GM12891 (cell line): Measurements from ENCODE around the gene MYBPC2.

Source experiments
- PAX5 ChIP-seq: IDR thresholded peaks from 2 replicates; pipeline ENCODE4 v1.6.1; 2011; ENCODE audit warnings: low read length, moderate library complexity, mild to moderate bottlenecking; ENCODE audit not compliant: insufficient read depth, severe bottlenecking
- POLR2A ChIP-seq: IDR thresholded peaks from 2 replicates; pipeline ENCODE4 v1.6.1; 2011; ENCODE audit warnings: low read depth, low read length, control low read depth
- POLR2AphosphoS5 ChIP-seq: IDR thresholded peaks from 2 replicates; pipeline ENCODE4 v1.6.1; 2011; ENCODE audit warnings: low read depth, low read length, control low read depth
- POU2F2 ChIP-seq: IDR thresholded peaks from 2 replicates; pipeline ENCODE4 v1.6.1; 2011; ENCODE audit warnings: low read depth, mild to moderate bottlenecking, control low read depth, low read length, moderate library complexity
- SPI1 ChIP-seq: IDR thresholded peaks from 2 replicates; pipeline ENCODE4 v1.6.1; 2011; ENCODE audit warnings: low read depth, low read length, control low read depth
- TAF1 ChIP-seq: IDR thresholded peaks from 2 replicates; pipeline ENCODE4 v1.6.1; 2011; ENCODE audit warnings: low read depth, low read length, control low read depth

DNA sequence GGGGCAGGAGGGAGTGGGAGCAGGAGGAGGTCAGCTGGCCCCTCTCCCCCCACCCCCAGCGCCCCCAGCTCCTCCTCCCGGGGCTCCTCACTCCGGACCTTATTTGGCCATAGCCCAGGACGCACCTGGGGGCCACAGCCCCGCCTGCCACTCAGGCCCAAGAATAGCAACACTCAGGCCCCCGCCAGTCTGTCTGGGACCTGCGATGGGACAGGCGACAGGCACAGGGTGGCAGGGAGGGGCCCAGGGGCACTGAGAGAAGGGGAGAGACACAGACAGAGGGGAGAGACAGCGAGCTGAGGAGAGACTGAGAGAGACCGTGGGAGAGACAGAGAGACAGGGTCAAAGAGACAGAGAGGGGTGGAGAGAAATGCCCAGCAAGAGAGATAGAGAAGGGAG lies 68.1 kb downstream of the MYBPC2 start:
- TF ChIP-seq SPI1 (no peak), TAF1 (no peak), POLR2AphosphoS5 (no peak), POLR2A (no peak), PAX5 (no peak), POU2F2 (no peak)
